Measurements from ENCODE around the gene HNRNPU.
"Not testable (repeated sequence)": the region's sequence is repeated elsewhere in the genome, so short reads cannot be mapped to it uniquely, and the experiment has no call there.

HNRNPU gene

GRCh38 chr1:244840219-244840794 lies 24.0 kb downstream of the HNRNPU start:
- no peak for DNase-seq (ENCODE audit: low spot score)

GRCh38 chr1:244839656-244840055 lies 24.7 kb downstream of the HNRNPU start:
- no peak for DNase-seq (ENCODE audit: low spot score)

- DNase-seq (ENCODE audit: low spot score): no peak
Measured at GRCh38 chr1:244837597-244838258, 26.6 kb downstream of the HNRNPU start.

GRCh38 chr1:244836584-244836983 lies 27.8 kb downstream of the HNRNPU start:
- DNase-seq (ENCODE audit: low spot score): no peak

GRCh38 chr1:244836135-244836521 lies 28.2 kb downstream of the HNRNPU start:
- DNase-seq (ENCODE audit: low spot score): peak; percentile 60

- DNase-seq (ENCODE audit: low spot score): peak; percentile 91
Measured at GRCh38 chr1:244835276-244836134, 28.8 kb downstream of the HNRNPU start, which contains the start of gene COX20. TSS of gene COX20 (plus strand) at chr1:244835658. CDS start at chr1:244835715, 57 bp downstream.

GRCh38 chr1:244834543-244835275 lies 29.6 kb downstream of the HNRNPU start:
- DNase-seq (ENCODE audit: low spot score): peak; percentile 92

- peak; percentile 72 for DNase-seq (ENCODE audit: low spot score)
Measured at GRCh38 chr1:244833734-244834542, 30.4 kb downstream of the HNRNPU start.

GRCh38 chr1:244833260-244833659 lies 31.1 kb downstream of the HNRNPU start:
- DNase-seq (ENCODE audit: low spot score): not testable (repeated sequence)

- no peak for DNase-seq (ENCODE audit: low spot score)
Measured at GRCh38 chr1:244830639-244831038, 33.7 kb downstream of the HNRNPU start.

GRCh38 chr1:244826712-244827111 lies 37.6 kb downstream of the HNRNPU start:
- no peak for DNase-seq (ENCODE audit: low spot score)

- DNase-seq (ENCODE audit: low spot score): no peak
Measured at GRCh38 chr1:244822878-244823277, 41.5 kb downstream of the HNRNPU start.

GRCh38 chr1:244821134-244821533 lies 43.2 kb downstream of the HNRNPU start:
- no peak for DNase-seq (ENCODE audit: low spot score)

- DNase-seq (ENCODE audit: low spot score): no peak
Measured at GRCh38 chr1:244820131-244820530, 44.2 kb downstream of the HNRNPU start.

GRCh38 chr1:244817415-244817894 lies 46.9 kb downstream of the HNRNPU start:
- no peak for DNase-seq (ENCODE audit: low spot score)

- peak; percentile 30 for DNase-seq (ENCODE audit: low spot score)
Measured at GRCh38 chr1:244815600-244816099, 48.7 kb downstream of the HNRNPU start.

GRCh38 chr1:244813327-244813726 lies 51.0 kb downstream of the HNRNPU start:
- DNase-seq (ENCODE audit: low spot score): no peak

GRCh38 chr1:244810221-244810620 lies 54.1 kb downstream of the HNRNPU start:
- DNase-seq (ENCODE audit: low spot score): no peak

GRCh38 chr1:244807138-244807537 lies 57.2 kb downstream of the HNRNPU start:
- DNase-seq (ENCODE audit: low spot score): no peak

GRCh38 chr1:244804841-244805240 lies 59.5 kb downstream of the HNRNPU start:
- DNase-seq (ENCODE audit: low spot score): no peak
